ENCODE measurements around the gene PIK3R1.

- TF ChIP-seq CTCF (IDR thresholded peaks at IDR 0.05; ENCODE audit: low read depth, low read length, missing input control) (no peak), MAX (IDR thresholded peaks at IDR 0.05) (no peak), EGR1 (IDR thresholded peaks at IDR 0.05; ENCODE audit: low read depth in 2 of 2) (no peak), SP1 (IDR thresholded peaks at IDR 0.05) (no peak), YY1 (IDR thresholded peaks at IDR 0.05) (no peak)
Measured at GRCh38 chr5:68242743-68243142, 27.2 kb downstream of the PIK3R1 start.
